ENCODE data around the gene A3GALT2. TPM values are rescaled to one million over a fixed set of nuclear protein-coding genes. Genes with fewer than 3 reads are reported as not detected.
A peak's percentile ranks its signal among the peaks of the same experiment; 100 is the strongest.

A3GALT2 gene
- polyA plus RNA-seq, 1 of the 3 experiments (the other 2 are of a cell fraction): 0.07 TPM

DNA sequence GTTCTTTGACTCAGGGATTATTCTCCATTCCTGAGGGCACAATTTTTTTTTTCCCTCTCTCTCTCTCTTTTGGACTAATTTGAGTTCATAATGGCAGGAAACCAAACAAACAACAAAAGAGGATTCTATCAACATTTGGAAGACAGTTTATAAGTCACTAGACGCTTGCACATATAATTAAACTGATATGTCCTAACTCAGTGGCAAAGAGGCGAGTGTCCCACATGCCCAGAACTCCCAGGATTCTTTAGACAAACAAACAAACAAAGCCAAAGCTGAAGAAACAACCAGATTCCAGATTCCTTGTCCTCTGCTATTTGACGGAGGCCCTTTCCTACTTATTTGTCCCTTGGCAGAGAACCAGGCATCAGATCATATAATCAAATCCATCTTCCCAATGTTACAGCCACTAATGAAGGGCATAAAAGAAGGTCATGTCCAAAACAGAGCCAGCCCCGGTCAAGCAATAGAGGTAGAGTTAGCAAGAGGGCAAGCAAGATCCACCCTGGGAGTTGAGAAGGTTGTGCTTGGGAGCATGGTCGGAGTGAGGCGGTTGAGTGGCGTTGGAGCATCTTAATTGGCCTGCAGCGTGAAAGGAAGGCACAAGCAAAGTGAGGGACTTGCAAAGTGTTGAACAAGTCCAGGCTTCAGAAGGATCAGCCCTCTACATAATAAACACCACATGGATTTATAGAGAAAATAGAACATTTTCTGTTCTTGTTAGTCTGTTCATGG lies 34.3 kb downstream of the A3GALT2 start:
- 80% methylated on average over 8 of the region's 8 CpGs for WGBS (ENCODE audit: low lambda C conversion rate)
- CTCF ChIA-PET: interaction anchor here (1.0 kb wide), 1 partner anchor 9 kb away, joined by 4 read pairs; no protein-coding TSS in a partner anchor

DNA sequence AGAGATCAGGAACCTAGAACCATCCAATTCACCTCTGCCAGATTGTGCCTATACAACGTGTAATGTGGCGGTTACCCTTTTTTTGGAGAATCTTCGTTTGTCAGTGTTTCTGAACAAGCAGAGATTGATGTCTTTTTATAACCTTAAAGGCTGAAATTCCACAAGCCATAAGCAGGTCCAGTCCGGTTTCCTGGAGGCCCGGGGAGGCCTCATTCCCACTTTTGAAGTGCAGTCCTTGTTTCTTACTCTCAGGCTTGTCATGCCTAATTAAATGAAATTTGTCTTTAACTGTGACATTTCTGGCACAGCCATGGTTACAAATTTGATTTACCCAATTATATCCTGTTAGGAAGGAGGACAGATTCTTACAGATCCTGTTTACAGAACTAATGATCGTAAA lies 36.8 kb downstream of the A3GALT2 start:
- Histone ChIP-seq H3K9me3 (no peaks in the 10 kb centered on the region), H3K4me1 (ENCODE audit: control insufficient read depth in 1 of 2, insufficient read depth in 2 of 2, low read depth in 1 of 2, low read length in 1 of 2) (peaks cover 0 to 10% of the 10 kb centered on the region in 2 experiments; a peak in 2 of 4 replicates), H3K9me2 (no peaks in the 10 kb centered on the region), H2AFZ (ENCODE audit: low read depth) (no peak overlapping the region), H3K4me3 (ENCODE audit: low read depth in 2 of 2, low read length in 1 of 2) (no peak overlapping the region), H3F3A (replicated peaks; ENCODE audit: insufficient read depth) (no peaks in the 10 kb centered on the region), H3K79me2 (ENCODE audit: insufficient read depth) (no peaks in the 10 kb centered on the region), H3K27ac (ENCODE audit: low read depth in 2 of 2, low read length in 1 of 2) (no peak overlapping the region), H3K4me2 (no peak overlapping the region), H3K36me3 (replicated peaks in 1 of 2; ENCODE audit: control insufficient read depth in 1 of 2, insufficient read depth in 2 of 2, low read length in 1 of 2) (peaks cover 33 to 34% of the 10 kb centered on the region in 2 experiments), H3K9ac (no peak overlapping the region), H3K27me3 (ENCODE audit: insufficient read depth) (no peaks in the 10 kb centered on the region), H4K20me1 (ENCODE audit: insufficient read depth) (0 out of 2 replicates have a peak, but pooled peaks cover 2% of the 10 kb centered on the region)
- WGBS (ENCODE audit: low lambda C conversion rate): 74% methylated on average over 6 of the region's 6 CpGs
- ChIA-PET POLR2A (no interaction called here), CTCF (interaction anchor here (1.1 to 2.8 kb wide), 3 partner anchors 12 to 186 kb away, joined by 3 to 12 read pairs (median 3); no protein-coding TSS in a partner anchor)
- no peak for TF ChIP-seq JUND (IDR thresholded peaks at IDR 0.05)
- no peak for TF ChIP-seq ELF1 (IDR thresholded peaks at IDR 0.05)
- TF ChIP-seq TCF12 (IDR thresholded peaks at IDR 0.05): no peak
- TF ChIP-seq RCOR1 (IDR thresholded peaks at IDR 0.05; ENCODE audit: low read length): no peak
- no peak for TF ChIP-seq POLR2AphosphoS5 (IDR thresholded peaks at IDR 0.05; ENCODE audit: low read depth, low read length)
- TF ChIP-seq, protein P1, sequence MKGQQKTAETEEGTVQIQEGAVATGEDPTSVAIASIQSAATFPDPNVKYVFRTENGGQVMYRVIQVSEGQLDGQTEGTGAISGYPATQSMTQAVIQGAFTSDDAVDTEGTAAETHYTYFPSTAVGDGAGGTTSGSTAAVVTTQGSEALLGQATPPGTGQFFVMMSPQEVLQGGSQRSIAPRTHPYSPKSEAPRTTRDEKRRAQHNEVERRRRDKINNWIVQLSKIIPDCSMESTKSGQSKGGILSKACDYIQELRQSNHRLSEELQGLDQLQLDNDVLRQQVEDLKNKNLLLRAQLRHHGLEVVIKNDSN (IDR thresholded peaks at IDR 0.05; ENCODE audit: borderline replicate concordance, low read depth): no peak
- no peak for TF ChIP-seq RXRA (IDR thresholded peaks at IDR 0.05; ENCODE audit: borderline replicate concordance, low read depth)
- no peak for TF ChIP-seq NRF1 (IDR thresholded peaks at IDR 0.05; ENCODE audit: low read depth, low read length)
- TF ChIP-seq, protein P2, sequence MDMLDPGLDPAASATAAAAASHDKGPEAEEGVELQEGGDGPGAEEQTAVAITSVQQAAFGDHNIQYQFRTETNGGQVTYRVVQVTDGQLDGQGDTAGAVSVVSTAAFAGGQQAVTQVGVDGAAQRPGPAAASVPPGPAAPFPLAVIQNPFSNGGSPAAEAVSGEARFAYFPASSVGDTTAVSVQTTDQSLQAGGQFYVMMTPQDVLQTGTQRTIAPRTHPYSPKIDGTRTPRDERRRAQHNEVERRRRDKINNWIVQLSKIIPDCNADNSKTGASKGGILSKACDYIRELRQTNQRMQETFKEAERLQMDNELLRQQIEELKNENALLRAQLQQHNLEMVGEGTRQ (IDR thresholded peaks at IDR 0.05; ENCODE audit: borderline replicate concordance, low read depth, low read length): no peak
- no peak for TF ChIP-seq FOSL2 (IDR thresholded peaks at IDR 0.05; ENCODE audit: borderline replicate concordance, low read depth)
- TF ChIP-seq NFIC (IDR thresholded peaks at IDR 0.05; ENCODE audit: borderline replicate concordance): no peak
- no peak for TF ChIP-seq MXI1 (IDR thresholded peaks at IDR 0.05; ENCODE audit: low read depth, low read length)
- TF ChIP-seq MEF2A (IDR thresholded peaks at IDR 0.05; ENCODE audit: borderline replicate concordance, low read depth): no peak
- TF ChIP-seq RFX5 (IDR thresholded peaks at IDR 0.05; ENCODE audit: low read length): no peak
- TF ChIP-seq EP300 (IDR thresholded peaks at IDR 0.05; ENCODE audit: borderline replicate concordance in 1 of 2, low read depth in 1 of 2, low read length in 1 of 2): no peak
- no peak for TF ChIP-seq FOXJ3 (CRISPR knock-in tag; IDR thresholded peaks at IDR 0.05)
- DNase-seq: no peak

More for the DNA sequence above, 34.3 kb downstream of the A3GALT2 start:
- H3K36me3 ChIP-seq (replicated peaks in 1 of 2; ENCODE audit: control insufficient read depth in 1 of 2, insufficient read depth in 2 of 2, low read length in 1 of 2): peaks cover 24 to 34% of the 10 kb centered on the region in 2 experiments
- POLR2A ChIA-PET: no interaction called here
- no peak for TF ChIP-seq RCOR1 (IDR thresholded peaks at IDR 0.05; ENCODE audit: low read length)
- TF ChIP-seq MAX (IDR thresholded peaks at IDR 0.05; ENCODE audit: low read depth): no peak
- no peak for TF ChIP-seq FOSL2 (IDR thresholded peaks at IDR 0.05; ENCODE audit: borderline replicate concordance, low read depth)
- TF ChIP-seq, protein P3, sequence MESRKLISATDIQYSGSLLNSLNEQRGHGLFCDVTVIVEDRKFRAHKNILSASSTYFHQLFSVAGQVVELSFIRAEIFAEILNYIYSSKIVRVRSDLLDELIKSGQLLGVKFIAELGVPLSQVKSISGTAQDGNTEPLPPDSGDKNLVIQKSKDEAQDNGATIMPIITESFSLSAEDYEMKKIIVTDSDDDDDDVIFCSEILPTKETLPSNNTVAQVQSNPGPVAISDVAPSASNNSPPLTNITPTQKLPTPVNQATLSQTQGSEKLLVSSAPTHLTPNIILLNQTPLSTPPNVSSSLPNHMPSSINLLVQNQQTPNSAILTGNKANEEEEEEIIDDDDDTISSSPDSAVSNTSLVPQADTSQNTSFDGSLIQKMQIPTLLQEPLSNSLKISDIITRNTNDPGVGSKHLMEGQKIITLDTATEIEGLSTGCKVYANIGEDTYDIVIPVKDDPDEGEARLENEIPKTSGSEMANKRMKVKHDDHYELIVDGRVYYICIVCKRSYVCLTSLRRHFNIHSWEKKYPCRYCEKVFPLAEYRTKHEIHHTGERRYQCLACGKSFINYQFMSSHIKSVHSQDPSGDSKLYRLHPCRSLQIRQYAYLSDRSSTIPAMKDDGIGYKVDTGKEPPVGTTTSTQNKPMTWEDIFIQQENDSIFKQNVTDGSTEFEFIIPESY (IDR thresholded peaks at IDR 0.05; ENCODE audit: borderline replicate concordance, low read depth): no peak
- no peaks in the 10 kb centered on the region for H3K9me2 ChIP-seq
- H4K20me1 ChIP-seq (ENCODE audit: insufficient read depth): 0 out of 2 replicates have a peak, but pooled peaks cover 2% of the 10 kb centered on the region
- no peak overlapping the region for H3K4me3 ChIP-seq (ENCODE audit: low read depth in 2 of 2, low read length in 1 of 2)
- H2AFZ ChIP-seq (ENCODE audit: low read depth): no peak overlapping the region
- H3K79me2 ChIP-seq (ENCODE audit: insufficient read depth): peaks cover 3% of the 10 kb centered on the region; the same call in 1 of the 2 replicates
- peak overlapping the region in 1 of 2 experiments; percentile 16; a peak in 1 of 4 replicates for H3K27ac ChIP-seq (ENCODE audit: low read depth in 2 of 2, low read length in 1 of 2)
- no peaks in the 10 kb centered on the region for H3F3A ChIP-seq (replicated peaks; ENCODE audit: insufficient read depth)
- H3K4me2 ChIP-seq: no peak overlapping the region
- DNase-seq: no peak
- H3K27me3 ChIP-seq (ENCODE audit: insufficient read depth): no peaks in the 10 kb centered on the region
- H3K9ac ChIP-seq: no peak overlapping the region
- no peaks in the 10 kb centered on the region for H3K9me3 ChIP-seq
- peaks cover 0 to 10% of the 10 kb centered on the region in 2 experiments; a peak in 2 of 4 replicates for H3K4me1 ChIP-seq (ENCODE audit: control insufficient read depth in 1 of 2, insufficient read depth in 2 of 2, low read depth in 1 of 2, low read length in 1 of 2)

Measured in SK-N-SH (cell line).